ENCODE results near the gene OR10Z1.

Gene OR10Z1

GRCh38 chr1:158604968-158605367 lies at the start of gene OR10Z1:
TSS of gene OR10Z1 (plus strand) at chr1:158605268. CDS start at chr1:158606439, 1,171 bp downstream.
- DNase-seq: no peak

DNA sequence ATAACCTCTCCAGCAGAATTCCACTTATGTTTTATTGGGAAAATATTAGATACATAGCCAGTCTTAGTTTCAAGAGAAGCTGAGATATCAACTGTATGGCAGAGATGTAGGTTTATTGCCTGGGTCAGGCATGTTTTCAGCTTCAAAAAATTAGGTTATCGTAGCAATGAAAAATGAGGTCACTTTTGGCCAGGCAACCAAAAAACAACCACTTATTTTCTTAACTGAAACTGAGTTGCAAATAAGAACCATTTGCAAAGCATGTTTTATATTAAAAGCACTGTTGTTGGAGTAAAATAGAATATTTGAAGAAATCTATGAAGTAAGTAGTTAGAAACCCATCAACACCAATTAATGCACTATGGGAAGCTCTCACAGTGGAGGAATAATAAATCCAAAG lies 45.4 kb upstream of the OR10Z1 start:
- DNase-seq: peak; percentile 51

- no peak for DNase-seq
These were observed 41.2 kb upstream of the OR10Z1 start for GRCh38 chr1:158563853-158564252.

DNA sequence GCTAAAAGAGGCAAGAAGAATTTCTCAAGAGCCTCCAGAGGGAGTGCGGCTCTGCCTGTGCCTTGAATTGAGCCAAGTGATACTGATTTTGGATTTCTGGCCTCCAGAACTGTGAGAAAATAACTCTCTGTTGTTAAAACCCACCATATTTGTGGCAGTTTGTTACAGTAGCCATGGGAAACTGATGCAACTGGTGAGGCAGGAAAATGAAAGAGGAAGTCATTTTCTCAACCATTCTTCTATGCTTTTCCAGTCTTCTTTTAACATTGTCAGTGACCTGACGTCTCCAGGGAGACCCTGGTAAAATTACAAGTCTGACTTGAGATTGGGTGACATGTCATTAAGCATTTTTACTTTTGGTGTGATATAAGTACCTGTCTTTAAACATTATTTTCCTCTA lies 40.5 kb upstream of the OR10Z1 start:
- no peak for DNase-seq

GRCh38 chr1:158570480-158570879 lies 34.6 kb upstream of the OR10Z1 start, which contains the start of gene OR6P1:
TSS of gene OR6P1 (minus strand) at chr1:158570580. CDS start at chr1:158563604, 6,976 bp downstream.
- no peak for DNase-seq

- no peak for DNase-seq
These were observed 32.8 kb upstream of the OR10Z1 start for GRCh38 chr1:158572226-158572625.

GRCh38 chr1:158577561-158577960 lies 27.5 kb upstream of the OR10Z1 start:
- DNase-seq: no peak

- no peak for DNase-seq
These were observed 25.3 kb upstream of the OR10Z1 start, which contains the start of gene OR10X1 for GRCh38 chr1:158579733-158580132. TSS of gene OR10X1 (minus strand) at chr1:158579899. CDS start at chr1:158579899, 0 bp downstream.

- no peak for DNase-seq
These were observed 21.1 kb upstream of the OR10Z1 start for GRCh38 chr1:158583962-158584361.

DNA sequence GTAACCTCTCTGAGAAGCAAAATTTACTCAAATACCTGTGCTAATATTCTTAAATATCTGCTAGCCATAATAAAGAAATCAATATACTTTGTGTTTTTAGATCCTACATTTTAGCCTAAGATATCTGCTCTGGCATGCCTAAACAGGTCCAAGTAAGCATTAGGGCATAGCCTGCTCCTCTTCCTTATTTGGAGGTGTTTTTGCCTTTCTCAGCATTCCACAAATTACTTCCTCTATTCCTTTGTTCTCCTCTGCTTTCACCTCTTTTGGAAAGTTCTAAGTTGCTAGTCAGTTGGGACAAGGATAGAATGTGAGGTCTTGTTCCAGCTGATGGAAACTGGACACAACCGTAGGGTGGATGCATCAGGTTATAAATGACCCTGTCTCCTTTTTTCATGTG lies 18.1 kb upstream of the OR10Z1 start:
- no peak for DNase-seq

DNA sequence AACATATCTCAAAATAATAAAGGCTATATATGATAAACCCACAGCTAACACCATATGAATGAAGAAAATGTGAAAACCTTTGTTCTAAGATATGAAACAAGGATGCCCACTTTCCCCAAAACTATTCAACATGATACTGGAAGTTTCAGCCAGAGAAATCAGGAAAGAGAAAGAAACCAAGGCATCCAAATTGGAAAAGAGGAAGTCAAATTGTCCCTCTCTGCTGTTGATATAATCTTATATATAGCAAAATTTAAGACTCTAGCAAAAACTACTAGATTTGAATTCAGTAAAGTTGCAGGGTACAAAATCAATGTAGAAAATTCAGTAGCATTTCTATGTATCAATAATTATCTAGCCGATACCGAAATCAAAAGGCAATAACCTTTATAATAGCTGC lies 4.3 kb upstream of the OR10Z1 start:
- no peak for DNase-seq

GRCh38 chr1:158607296-158607695 lies 2.2 kb downstream of the OR10Z1 start:
- no peak for DNase-seq

- DNase-seq: no peak
These were observed 6.8 kb downstream of the OR10Z1 start for GRCh38 chr1:158611916-158612315.

- no peak for DNase-seq
These were observed 8.7 kb downstream of the OR10Z1 start for GRCh38 chr1:158613764-158614163.

DNA sequence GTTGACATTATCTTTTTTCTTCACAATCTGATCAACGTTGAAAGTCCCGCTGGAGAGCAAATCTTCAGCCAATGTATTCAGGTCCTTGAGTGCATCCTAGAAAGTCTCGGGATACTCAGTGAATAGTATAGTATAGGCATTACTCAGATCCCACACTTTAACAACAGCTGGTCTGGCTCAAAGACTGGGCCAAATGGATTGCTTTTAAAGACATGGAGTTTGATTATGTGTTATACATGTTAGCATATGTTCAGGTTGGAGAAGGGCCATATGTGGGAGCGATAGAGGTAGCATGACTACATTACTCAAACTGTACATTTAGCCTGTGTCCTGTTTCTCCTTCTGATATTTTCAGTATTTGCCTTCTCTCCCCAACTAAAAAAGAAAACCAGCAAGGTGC lies 33.1 kb downstream of the OR10Z1 start:
- DNase-seq: no peak

DNA sequence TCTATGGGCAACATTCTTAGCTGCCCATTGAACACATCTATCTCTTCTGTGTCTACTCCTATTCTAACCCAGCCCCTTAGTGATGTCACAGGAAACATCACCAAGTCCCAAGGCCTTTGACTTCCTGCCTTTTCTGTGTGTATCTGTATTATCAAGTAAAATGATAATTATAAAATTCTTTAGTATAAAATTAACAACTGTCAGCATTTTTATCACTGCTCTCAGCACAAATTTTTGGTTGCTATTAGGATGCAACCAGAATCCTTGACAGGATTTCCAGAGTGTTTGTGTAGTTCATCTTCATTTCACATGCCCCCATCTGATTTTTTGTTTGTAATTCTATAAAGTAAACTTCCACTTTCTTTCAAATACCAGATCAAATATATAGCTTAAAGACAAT lies 33.8 kb downstream of the OR10Z1 start:
- DNase-seq: no peak

DNA sequence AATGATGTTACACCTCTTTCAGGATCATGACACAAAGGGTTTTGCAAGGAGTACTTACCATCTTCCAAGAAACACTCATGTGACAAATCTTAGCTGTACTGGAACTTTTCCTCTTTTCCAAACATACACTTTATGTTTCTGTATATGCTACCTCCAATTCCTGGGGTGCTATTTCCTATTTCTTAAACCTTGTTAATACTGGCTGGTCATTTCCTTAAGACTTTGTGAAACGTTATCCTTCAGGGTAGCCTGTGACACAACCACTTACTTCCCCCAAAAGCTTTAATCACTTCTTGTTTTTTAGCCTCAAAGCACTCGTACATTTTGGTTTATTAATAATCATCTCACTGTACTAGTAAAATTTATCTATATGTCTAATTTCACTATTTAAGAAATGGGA lies 39.4 kb downstream of the OR10Z1 start:
- DNase-seq: no peak

DNA sequence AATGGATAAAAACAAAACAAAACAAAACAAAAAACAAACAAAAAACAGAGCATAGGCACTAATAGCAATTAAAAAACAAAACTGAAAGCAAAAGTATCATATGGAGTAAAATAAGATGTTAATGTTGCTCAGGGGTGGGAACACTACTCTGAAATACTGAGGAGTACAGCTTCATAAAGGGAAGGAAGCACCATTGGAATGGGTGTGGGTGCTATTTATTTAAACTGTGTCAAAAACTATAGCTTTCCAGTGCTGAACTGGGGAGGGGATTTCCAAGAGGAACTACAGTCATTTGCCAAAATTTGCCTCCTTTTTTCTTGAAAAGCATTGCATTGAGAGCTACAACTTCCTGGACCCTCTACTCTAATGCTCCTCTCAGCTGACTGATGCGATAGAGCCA lies 41.4 kb downstream of the OR10Z1 start:
- DNase-seq: no peak

DNA sequence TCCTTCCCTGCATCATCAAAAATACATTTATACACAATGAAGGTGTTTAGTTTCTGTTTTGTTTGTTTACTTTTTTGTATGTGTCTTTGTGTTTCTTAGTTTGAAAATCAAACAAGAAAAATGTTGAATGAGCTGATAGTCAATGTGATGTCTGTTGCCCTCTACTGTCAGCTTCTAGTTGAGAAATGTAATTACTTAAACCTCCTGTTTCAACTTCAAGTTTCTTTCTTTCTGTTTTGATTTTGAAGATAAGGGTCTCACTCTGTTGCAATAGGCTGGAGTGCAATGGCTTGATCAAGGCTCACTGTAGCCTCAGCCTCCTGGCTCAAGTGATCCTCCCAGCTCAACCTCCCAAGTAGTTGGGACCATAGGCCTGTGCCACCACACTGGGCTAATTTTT lies 44.0 kb downstream of the OR10Z1 start:
- no peak for DNase-seq

- DNase-seq: no peak
These were observed 47.8 kb downstream of the OR10Z1 start for GRCh38 chr1:158652721-158653334.

- no peak for DNase-seq
These were observed 49.0 kb downstream of the OR10Z1 start for GRCh38 chr1:158654086-158654485.

- DNase-seq: peak; percentile 3
These were observed 49.5 kb downstream of the OR10Z1 start for GRCh38 chr1:158654571-158654970.

Measured in eye (tissue), 1 donor.